Vagina (tissue), 2 donors: ENCODE results near the gene ZBTB7C. TPM values are rescaled to one million over a fixed set of nuclear protein-coding genes. Genes with fewer than 3 reads are reported as not detected.

Experiments
- DNase-seq, 2 donors: peaks; one replicate each; pipeline ENCODE4 v3.0.0-alpha.2; 2017; ENCODE audit errors: extremely low spot score in 2 of 2
- H3K27ac ChIP-seq: fragments of 200-600 bp; sonication (generic); one replicate; pipeline ENCODE4 v1.5.1; 2019
- H3K27me3 ChIP-seq: fragments of 200-600 bp; sonication (generic); one replicate; pipeline ENCODE4 v1.5.1; 2019
- H3K36me3 ChIP-seq, 2 donors: fragments of 200-600 bp; sonication (generic); one replicate each; pipeline ENCODE4 v1.5.1; 2017 to 2019
- H3K4me1 ChIP-seq: fragments of 200-600 bp; sonication (generic); one replicate; pipeline ENCODE4 v1.5.1; 2019
- H3K4me3 ChIP-seq, 2 donors: fragments of 200-600 bp; sonication (generic); 1 replicate in 1 of 2; 2 replicates in 1 of 2; pipeline ENCODE4 v1.5.1; 2016 to 2019
- H3K9me3 ChIP-seq: fragments of 200-600 bp; sonication (generic); one replicate; pipeline ENCODE4 v1.5.1; 2019
- POLR2A ChIP-seq, 2 donors: fragments of 450-650 bp; IDR thresholded peaks; one replicate each; pipeline ENCODE4 v1.6.1; 2017; ENCODE audit warnings: antibody characterized with exemption in 2 of 2, mild to moderate bottlenecking in 2 of 2, moderate library complexity in 2 of 2
- POLR2AphosphoS5 ChIP-seq, 2 donors: sonication (generic); formaldehyde crosslinking; IDR thresholded peaks; one replicate each; pipeline ENCODE4 v1.9.0; 2017; ENCODE audit warnings: antibody characterized with exemption in 2 of 2, mild to moderate bottlenecking in 2 of 2, low read depth in 1 of 2; ENCODE audit not compliant: insufficient read depth in 1 of 2
- intact Hi-C: fragments of 100-400 bp; cut with DNase I; formaldehyde crosslinking; loops from one replicate; pipeline ENCODE4 v1.15.1; 2023
- small RNA-seq: library from RNA; depleted of rRNA; stranded (forward); fragments of <200 nt; gene quantifications from one replicate; pipeline ENCODE3, GENCODE V24; 2016
- total RNA-seq: library from RNA; depleted of rRNA; stranded (reverse); fragments of >200 nt; gene quantifications from one replicate; pipeline ENCODE4 v1.2.3, GENCODE V29; 2016
- TF ChIP-seq, protein P1 (sequence below), 3 experiments: fragments of 450-650 bp in 2 of 3; fragments of 200-600 bp in 1 of 3; sonication (generic) in 1 of 3; IDR thresholded peaks; one replicate each; pipeline ENCODE4 v1.5.1; 2017 to 2019; ENCODE audit warnings: antibody characterized with exemption in 3 of 3, mild to moderate bottlenecking in 2 of 3, moderate library complexity in 2 of 3

ZBTB7C gene
- total RNA-seq, 1 donor from 2014 or later, result 40.5 TPM

DNA sequence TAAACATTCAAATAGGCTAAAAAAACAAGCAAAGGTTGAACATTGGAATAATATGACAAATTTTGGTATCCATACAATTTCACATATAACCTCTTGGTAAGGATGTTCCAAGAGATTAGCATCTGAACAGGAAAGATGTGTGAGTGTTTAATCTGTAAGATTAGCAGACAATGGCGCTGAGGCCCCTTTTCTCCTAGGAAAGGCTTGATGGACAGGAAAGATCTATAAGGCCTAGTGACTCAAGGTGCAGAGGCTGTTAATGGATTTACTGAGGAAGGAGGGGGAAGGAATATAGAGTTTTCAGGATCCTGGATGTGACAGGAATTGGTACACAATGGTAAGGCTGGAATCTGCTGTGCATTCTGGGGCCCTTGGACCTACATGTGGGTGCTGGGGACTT is 430.6 kb downstream of the ZBTB7C start:
- TF ChIP-seq, protein P1, sequence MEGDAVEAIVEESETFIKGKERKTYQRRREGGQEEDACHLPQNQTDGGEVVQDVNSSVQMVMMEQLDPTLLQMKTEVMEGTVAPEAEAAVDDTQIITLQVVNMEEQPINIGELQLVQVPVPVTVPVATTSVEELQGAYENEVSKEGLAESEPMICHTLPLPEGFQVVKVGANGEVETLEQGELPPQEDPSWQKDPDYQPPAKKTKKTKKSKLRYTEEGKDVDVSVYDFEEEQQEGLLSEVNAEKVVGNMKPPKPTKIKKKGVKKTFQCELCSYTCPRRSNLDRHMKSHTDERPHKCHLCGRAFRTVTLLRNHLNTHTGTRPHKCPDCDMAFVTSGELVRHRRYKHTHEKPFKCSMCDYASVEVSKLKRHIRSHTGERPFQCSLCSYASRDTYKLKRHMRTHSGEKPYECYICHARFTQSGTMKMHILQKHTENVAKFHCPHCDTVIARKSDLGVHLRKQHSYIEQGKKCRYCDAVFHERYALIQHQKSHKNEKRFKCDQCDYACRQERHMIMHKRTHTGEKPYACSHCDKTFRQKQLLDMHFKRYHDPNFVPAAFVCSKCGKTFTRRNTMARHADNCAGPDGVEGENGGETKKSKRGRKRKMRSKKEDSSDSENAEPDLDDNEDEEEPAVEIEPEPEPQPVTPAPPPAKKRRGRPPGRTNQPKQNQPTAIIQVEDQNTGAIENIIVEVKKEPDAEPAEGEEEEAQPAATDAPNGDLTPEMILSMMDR (IDR thresholded peaks at IDR 0.05), result no peak
- no peak for TF ChIP-seq POLR2A (IDR thresholded peaks at IDR 0.05)
- no peak for TF ChIP-seq POLR2AphosphoS5 (IDR thresholded peaks at IDR 0.05; ENCODE audit: insufficient read depth in 1 of 2, low read depth in 1 of 2)
- no peaks in the 10 kb centered on the region for H3K27me3 ChIP-seq
- no peaks in the 10 kb centered on the region for H3K9me3 ChIP-seq
- no peaks in the 10 kb centered on the region for H3K36me3 ChIP-seq
- intact Hi-C loops, result no loop called here
- no peaks in the 10 kb centered on the region for H3K4me1 ChIP-seq
- no peak for DNase-seq
- no peak overlapping the region for H3K27ac ChIP-seq
- H3K4me3 ChIP-seq, result no peak overlapping the region

DNA sequence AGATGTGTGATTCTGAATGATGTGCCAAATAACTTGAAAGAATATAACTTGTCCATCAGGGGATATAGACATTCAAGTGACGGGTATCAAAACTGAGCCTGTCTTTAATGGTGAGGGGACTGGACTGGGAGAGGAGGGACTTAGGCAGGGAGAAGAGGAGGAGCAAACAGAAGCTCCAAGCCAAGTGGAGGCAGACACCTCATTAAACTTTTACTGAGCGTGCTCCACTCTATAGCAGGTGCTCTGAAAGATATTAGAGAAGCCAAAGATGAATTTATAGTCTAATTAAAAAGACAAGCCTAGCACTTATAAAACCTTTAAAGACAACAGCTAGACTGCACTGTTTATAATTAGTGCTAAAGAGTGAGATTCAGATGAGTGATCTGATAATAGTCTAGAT is 431.0 kb downstream of the ZBTB7C start:
- Histone ChIP-seq H3K36me3 (no peaks in the 10 kb centered on the region), H3K9me3 (no peaks in the 10 kb centered on the region), H3K4me3 (no peak overlapping the region), H3K4me1 (no peaks in the 10 kb centered on the region), H3K27ac (no peak overlapping the region), H3K27me3 (no peaks in the 10 kb centered on the region)
- intact Hi-C loops, result no loop called here
- no peak for DNase-seq
- TF ChIP-seq, protein P1 (IDR thresholded peaks at IDR 0.05), result no peak
- TF ChIP-seq POLR2AphosphoS5 (IDR thresholded peaks at IDR 0.05; ENCODE audit: insufficient read depth in 1 of 2, low read depth in 1 of 2) (no peak), POLR2A (IDR thresholded peaks at IDR 0.05) (no peak)

Small RNA genes lying within 50 kb of the gene (small RNA-seq; reads per million reads assigned to genes)
- gene RNU6-708P, result not detected

Other genes with a start within 250 kb of the ZBTB7C start
- 35.1 TPM for gene CTIF, start 129.6 kb upstream of the ZBTB7C start, total RNA-seq